PC-9 (cell line): ENCODE measurements around the gene TMTC2. TPM values are rescaled to one million over a fixed set of nuclear protein-coding genes. Genes with fewer than 3 reads are reported as not detected.

ENCODE experiments used
- BruUV-seq: library from RNA; stranded (reverse); fragments of 400-500 nt; replicated peaks from 2 replicates; lab custom pipeline; 2021; lab: Mats Ljungman, UMichigan
- CTCF ChIA-PET: fragments of 300-600 bp; sonication (Branson Sonifier 250); formaldehyde crosslinking; loops from one replicate; lab custom pipeline; 2022; ENCODE audit warnings: antibody characterized with exemption; lab: Charles Lee
- POLR2A ChIA-PET: fragments of 300-600 bp; sonication (Branson Sonifier 250); formaldehyde crosslinking; loops from one replicate; lab custom pipeline; 2022; ENCODE audit warnings: antibody characterized with exemption; ENCODE audit not compliant: unreplicated experiment; lab: Charles Lee
- DNase-seq, 2 experiments: peaks; one replicate each; pipeline versions ENCODE4 v3.0.0 to v3.0.0-alpha.2; 2015 to 2022; ENCODE audit warnings: mixed read lengths in 1 of 2
- H2AFZ ChIP-seq: fragments of 200-600 bp; sonication (generic); 2 replicates; pipeline ENCODE4 v1.8.1; 2017; ENCODE audit warnings: antibody characterized with exemption
- H3F3A ChIP-seq: fragments of 200-600 bp; sonication (generic); 2 replicates; pipeline ENCODE4 v1.8.1; 2017; ENCODE audit warnings: antibody characterized with exemption, mild to moderate bottlenecking, low read depth; ENCODE audit not compliant: insufficient read depth
- H3K27ac ChIP-seq: fragments of 200-600 bp; sonication (generic); 2 replicates; pipeline ENCODE4 v1.6.1; 2016; ENCODE audit warnings: mixed run types
- H3K27me3 ChIP-seq: fragments of 200-600 bp; sonication (generic); 2 replicates; pipeline ENCODE4 v1.6.1; 2016; ENCODE audit warnings: low read depth, mixed run types; ENCODE audit not compliant: insufficient read depth
- H3K36me3 ChIP-seq: fragments of 200-600 bp; sonication (generic); 2 replicates; pipeline ENCODE4 v1.6.1; 2016; ENCODE audit warnings: low read depth, mixed run types
- H3K4me1 ChIP-seq: fragments of 200-600 bp; sonication (generic); replicated peaks from 2 replicates; pipeline ENCODE4 v1.6.1; 2016; ENCODE audit warnings: mixed run types; ENCODE audit not compliant: insufficient read depth
- H3K4me2 ChIP-seq: fragments of 200-600 bp; sonication (generic); 2 replicates; pipeline ENCODE4 v1.6.1; 2017; ENCODE audit warnings: mixed run types
- H3K4me3 ChIP-seq: fragments of 200-600 bp; sonication (generic); 2 replicates; pipeline ENCODE4 v1.6.1; 2016; ENCODE audit warnings: mixed run types
- H3K79me2 ChIP-seq: fragments of 200-600 bp; sonication (generic); 2 replicates; pipeline ENCODE4 v1.6.1; 2017; ENCODE audit warnings: low read depth, mixed run types
- H3K9me2 ChIP-seq: fragments of 200-600 bp; sonication (generic); 2 replicates; pipeline ENCODE4 v1.8.1; 2017; ENCODE audit warnings: mild to moderate bottlenecking; ENCODE audit not compliant: insufficient read depth
- H3K9me3 ChIP-seq: fragments of 200-600 bp; sonication (generic); 2 replicates; pipeline ENCODE4 v1.8.1; 2016; ENCODE audit warnings: low read depth; ENCODE audit not compliant: insufficient read depth
- H4K20me1 ChIP-seq: fragments of 200-600 bp; sonication (generic); 2 replicates; pipeline ENCODE4 v1.8.1; 2017; ENCODE audit not compliant: insufficient read depth
- EZH2 ChIP-seq: fragments of 200-600 bp; sonication (generic); IDR thresholded peaks from 2 replicates; pipeline ENCODE4 v1.8.0; 2017; ENCODE audit warnings: antibody characterized with exemption, low read depth
- intact Hi-C: fragments of 100-400 bp; cut with micrococcal nuclease; formaldehyde crosslinking; loops from one replicate; pipeline ENCODE4 v1.10.0; 2022; ENCODE audit not compliant: unreplicated experiment
- total RNA-seq: library from RNA; stranded (reverse); gene quantifications from 2 replicates; pipeline ENCODE4 v1.2.3, GENCODE V29; 2021
- TF ChIP-seq, protein P1 (sequence below): fragments of 200-600 bp; sonication (generic); conservative IDR thresholded peaks from 2 replicates; pipeline ENCODE4 v1.6.1; 2017; ENCODE audit warnings: mixed run types, antibody characterized with exemption, mild to moderate bottlenecking, moderate library complexity

Gene TMTC2
- total RNA-seq, 1 experiment from 2014 or later, result 8.6 TPM

DNA sequence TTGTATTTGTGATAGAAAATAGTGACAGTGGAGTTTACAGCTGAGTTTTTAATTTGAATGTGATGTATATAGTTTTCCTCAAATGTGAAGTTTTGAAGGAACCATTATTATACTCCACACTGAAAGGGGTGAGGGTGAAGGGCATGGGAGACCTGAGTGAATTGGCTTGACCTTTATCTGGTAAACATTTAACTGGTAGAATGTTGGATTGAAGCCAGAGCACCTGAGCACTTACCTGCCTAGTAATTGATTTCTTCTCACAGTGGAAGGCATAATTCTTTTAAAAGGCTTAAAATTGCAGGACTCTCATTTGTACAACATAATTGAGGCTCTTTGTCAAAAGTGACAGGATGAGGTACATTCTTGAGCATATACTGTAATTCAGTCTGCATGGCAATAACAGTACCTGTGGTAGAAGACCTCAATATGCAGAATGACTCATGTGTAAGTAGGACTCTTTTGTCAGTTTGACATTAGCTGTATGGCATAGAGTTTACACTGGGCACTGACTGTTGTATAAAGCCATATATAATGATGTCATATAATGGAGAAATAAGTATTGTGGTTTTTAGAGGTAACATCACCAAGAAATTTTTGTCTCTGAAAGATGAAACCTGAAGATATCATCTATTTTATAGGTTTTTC, 309.6 kb downstream of the TMTC2 start:
- Histone ChIP-seq H3K79me2 (no peaks in the 10 kb centered on the region), H4K20me1 (no peaks in the 10 kb centered on the region), H3K9me3 (no peaks in the 10 kb centered on the region), H2AFZ (no peak overlapping the region), H3K4me3 (no peak overlapping the region), H3K9me2 (no peaks in the 10 kb centered on the region), H3K27ac (no peak overlapping the region), H3K4me2 (no peak overlapping the region), H3F3A (no peaks in the 10 kb centered on the region), H3K4me1 (no peaks in the 10 kb centered on the region), H3K27me3 (no peaks in the 10 kb centered on the region), H3K36me3 (no peaks in the 10 kb centered on the region)
- TF ChIP-seq EZH2, result no peak
- TF ChIP-seq, protein P1, sequence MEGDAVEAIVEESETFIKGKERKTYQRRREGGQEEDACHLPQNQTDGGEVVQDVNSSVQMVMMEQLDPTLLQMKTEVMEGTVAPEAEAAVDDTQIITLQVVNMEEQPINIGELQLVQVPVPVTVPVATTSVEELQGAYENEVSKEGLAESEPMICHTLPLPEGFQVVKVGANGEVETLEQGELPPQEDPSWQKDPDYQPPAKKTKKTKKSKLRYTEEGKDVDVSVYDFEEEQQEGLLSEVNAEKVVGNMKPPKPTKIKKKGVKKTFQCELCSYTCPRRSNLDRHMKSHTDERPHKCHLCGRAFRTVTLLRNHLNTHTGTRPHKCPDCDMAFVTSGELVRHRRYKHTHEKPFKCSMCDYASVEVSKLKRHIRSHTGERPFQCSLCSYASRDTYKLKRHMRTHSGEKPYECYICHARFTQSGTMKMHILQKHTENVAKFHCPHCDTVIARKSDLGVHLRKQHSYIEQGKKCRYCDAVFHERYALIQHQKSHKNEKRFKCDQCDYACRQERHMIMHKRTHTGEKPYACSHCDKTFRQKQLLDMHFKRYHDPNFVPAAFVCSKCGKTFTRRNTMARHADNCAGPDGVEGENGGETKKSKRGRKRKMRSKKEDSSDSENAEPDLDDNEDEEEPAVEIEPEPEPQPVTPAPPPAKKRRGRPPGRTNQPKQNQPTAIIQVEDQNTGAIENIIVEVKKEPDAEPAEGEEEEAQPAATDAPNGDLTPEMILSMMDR, result no peak
- ChIA-PET CTCF (no interaction called here), POLR2A (no interaction called here)
- intact Hi-C loops, result no loop called here
- no TSS peak for BruUV-seq
- no peak for DNase-seq

DNA sequence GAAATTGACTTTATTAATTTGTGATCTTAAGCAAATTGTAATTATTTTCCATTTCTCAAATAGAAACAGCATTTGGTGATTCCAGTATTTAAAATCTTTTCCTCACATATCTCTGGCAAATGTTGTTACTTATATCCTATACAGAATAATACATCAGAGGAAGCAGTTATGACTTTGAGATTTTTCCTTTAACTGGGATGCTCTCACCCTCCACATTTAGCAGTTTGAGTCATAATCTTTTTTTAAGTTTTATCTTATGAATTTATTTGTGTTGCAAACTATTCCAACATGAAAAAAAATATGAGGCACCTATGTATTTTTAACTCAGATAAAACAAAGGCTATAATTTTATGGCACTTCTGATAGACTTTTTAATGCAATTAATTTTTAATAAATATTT, 311.8 kb downstream of the TMTC2 start:
- Histone ChIP-seq H3K4me3 (no peak overlapping the region), H3K9me3 (no peaks in the 10 kb centered on the region), H3K27me3 (no peaks in the 10 kb centered on the region), H3K36me3 (no peaks in the 10 kb centered on the region), H3K79me2 (no peaks in the 10 kb centered on the region), H3K4me1 (no peaks in the 10 kb centered on the region), H3F3A (no peaks in the 10 kb centered on the region), H2AFZ (no peak overlapping the region), H3K9me2 (no peaks in the 10 kb centered on the region), H4K20me1 (no peaks in the 10 kb centered on the region; the same call in 1 of the 2 replicates), H3K27ac (no peak overlapping the region), H3K4me2 (no peak overlapping the region)
- TF ChIP-seq, protein P1, result no peak
- TF ChIP-seq EZH2, result no peak
- CTCF ChIA-PET, result no interaction called here
- intact Hi-C loops, result no loop called here
- no TSS peak for BruUV-seq
- no peak for DNase-seq
- POLR2A ChIA-PET, result no interaction called here

DNA sequence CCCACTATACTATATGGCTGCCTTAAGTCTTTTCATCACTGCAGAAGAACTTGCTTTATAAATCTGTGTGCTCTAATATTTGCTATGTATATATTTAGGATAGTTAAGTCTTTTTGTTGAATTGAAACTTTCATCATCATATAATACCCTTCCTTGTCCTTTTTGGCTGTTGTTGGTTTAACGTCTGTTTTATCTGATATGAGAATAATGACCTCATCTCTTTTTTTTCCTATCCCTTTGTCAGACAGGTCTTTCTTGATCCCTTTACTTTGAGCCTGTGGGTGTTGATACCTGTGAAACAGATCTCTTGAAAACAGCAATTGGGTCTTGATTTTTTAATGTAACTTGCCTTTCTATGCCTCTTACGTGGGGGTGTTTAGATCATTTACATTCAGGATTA, 316.3 kb downstream of the TMTC2 start:
- no peak overlapping the region for H2AFZ ChIP-seq
- H4K20me1 ChIP-seq, result no peaks in the 10 kb centered on the region; the same call in 1 of the 2 replicates
- TF ChIP-seq, protein P1, result no peak
- TF ChIP-seq EZH2, result no peak
- no peaks in the 10 kb centered on the region for H3K4me1 ChIP-seq
- H3K4me2 ChIP-seq, result no peak overlapping the region
- H3K9me2 ChIP-seq, result no peaks in the 10 kb centered on the region
- ChIA-PET CTCF (no interaction called here), POLR2A (no interaction called here)
- BruUV-seq, result no TSS peak
- no peaks in the 10 kb centered on the region for H3F3A ChIP-seq
- intact Hi-C loops, result loop anchor here (5.0 kb wide), 1 partner anchor 316 kb away; the partner anchor contains the start of gene TMTC2
- H3K9me3 ChIP-seq, result no peaks in the 10 kb centered on the region
- H3K79me2 ChIP-seq, result no peaks in the 10 kb centered on the region
- DNase-seq, result no peak
- H3K27me3 ChIP-seq, result no peaks in the 10 kb centered on the region
- H3K36me3 ChIP-seq, result no peaks in the 10 kb centered on the region
- no peak overlapping the region for H3K27ac ChIP-seq
- no peak overlapping the region for H3K4me3 ChIP-seq
